ENCODE data around the gene LRBA.

GRCh38 chr4:150765216-150765615, 249.9 kb downstream of the LRBA start:
- no peak for TF ChIP-seq CTCF (IDR thresholded peaks at IDR 0.05; ENCODE audit: low read length)
- TF ChIP-seq EZH2 (IDR thresholded peaks at IDR 0.05; ENCODE audit: borderline replicate concordance, low read length), result no peak

All from OCI-LY1 (cell line).